ENCODE results near the gene JAK2. TPM values are rescaled to one million over a fixed set of nuclear protein-coding genes. Genes with fewer than 3 reads are reported as not detected.
A peak's percentile ranks its signal among the peaks of the same experiment; 100 is the strongest.

Gene JAK2
- 9.7 and 10.3 TPM in 2 replicates for total RNA-seq
- 1.6 and 2.1 TPM in 2 replicates for polyA plus RNA-seq
- polyA plus RNA-seq (2011; cell fraction: cytosol; rRNA removed) = 2.1 and 2.7 TPM in 2 replicates
- 6.6 and 7.7 TPM in 2 replicates for polyA plus RNA-seq (2011; cell fraction: nucleus; rRNA removed)
- 5.3 and 6.2 TPM in 2 replicates for polyA plus RNA-seq (2012)
- 9.5 and 11.0 TPM in 2 replicates for polyA minus RNA-seq
- polyA minus RNA-seq (2011; cell fraction: cytosol; rRNA and poly(A)+ RNA removed) = 4.8 TPM
- polyA minus RNA-seq (2011; cell fraction: nucleus; rRNA and poly(A)+ RNA removed) = 24.3 and 35.7 TPM in 2 replicates
- Bru-seq, nascent RNA = percentile 76 among the genes with signal in this experiment
- percentile 59 among the genes with signal in this experiment for BruChase-seq, experiment 1, labeled RNA remaining after a 6-hour chase
- percentile 67 among the genes with signal in this experiment for BruChase-seq, experiment 2, labeled RNA remaining after a 2-hour chase
- long read RNA-seq, full-length matches to known transcripts = 5 of 13 reads
- long read RNA-seq, partial matches to known transcripts = 2 of 13 reads
- long read RNA-seq, other reads (novel, unspliced or antisense) = 6 of 13 reads

- Histone ChIP-seq H3K9me3 (replicated peaks; ENCODE audit: control insufficient read depth, insufficient read depth, low read length) (no peaks in the 10 kb centered on the region), H2AFZ (ENCODE audit: low read depth, low read length) (peak within 1 kb of the TSS; percentile 93), H3K79me2 (ENCODE audit: control insufficient read depth, insufficient read depth, low read length) (peaks cover 30% of the 10 kb centered on the region), H3K4me1 (ENCODE audit: control insufficient read depth, extremely low read depth, insufficient read depth, low read length) (peaks cover 36% of the 10 kb centered on the region), H3K36me3 (ENCODE audit: control insufficient read depth in 2 of 2, extremely low read depth in 1 of 2, insufficient read depth in 2 of 2, low read length in 2 of 2) (no peaks in the 10 kb centered on the region), H3K27ac (ENCODE audit: insufficient read depth, low read depth, low read length) (peak within 1 kb of the TSS; percentile 90), H3K4me2 (ENCODE audit: insufficient read depth, low read length) (peak within 1 kb of the TSS; percentile 99), H3K27me3 (ENCODE audit: control insufficient read depth in 2 of 2, insufficient read depth in 2 of 2, low read length in 2 of 2) (no peaks in the 10 kb centered on the region), H4K20me1 (replicated peaks; ENCODE audit: control insufficient read depth, extremely low read depth, insufficient read depth, low read length) (no peaks in the 10 kb centered on the region), H3K4me3 (replicated peaks in 1 of 3; ENCODE audit: insufficient read depth in 1 of 3, low read depth in 1 of 3, low read length in 3 of 3) (peak within 1 kb of the TSS; percentile 63 to 86 (median 79)), H3K9ac (replicated peaks; ENCODE audit: extremely low read depth, insufficient read depth, low read length) (peak within 1 kb of the TSS; percentile 86), H3K9me1 (replicated peaks; ENCODE audit: control insufficient read depth, extremely low read depth, insufficient read depth, low read length) (no peaks in the 10 kb centered on the region)
- POLR2A ChIA-PET = interaction anchor here (0.6 to 1.3 kb wide), 6 partner anchors 62 to 545 kb away, joined by 3 to 5 read pairs (median 4); partner anchors contain the start of genes CD274 and RCL1
- BruUV-seq (replicated peaks) = no TSS peak
- peak; percentile 96 for DNase-seq (ENCODE audit: low read depth, low spot score)
- CTCF ChIA-PET = interaction anchor here (0.9 to 6.7 kb wide), 9 partner anchors 46 to 616 kb away, joined by 3 to 215 read pairs (median 5); partner anchors contain the start of gene RCL1
- TF ChIP-seq MYC (IDR thresholded peaks at IDR 0.05; ENCODE audit: low read depth, low read length) (peak; percentile 1), MAX (IDR thresholded peaks at IDR 0.05; ENCODE audit: insufficient read depth, insufficient read length) (no peak), POLR2A (IDR thresholded peaks at IDR 0.05; ENCODE audit: low read depth, low read length) (peak; percentile 76), CTCF (IDR thresholded peaks at IDR 0.05; ENCODE audit: extremely low read depth in 1 of 2, insufficient read depth in 1 of 2, low read depth in 1 of 2, low read length in 2 of 2) (peak; percentile 23 to 61), FOS (IDR thresholded peaks at IDR 0.05; ENCODE audit: borderline replicate concordance, insufficient read depth, low read length) (peak; percentile 90), GATA2 (IDR thresholded peaks at IDR 0.05; ENCODE audit: insufficient read depth, insufficient read length, low read depth, low read length) (no peak), EZH2 (IDR thresholded peaks at IDR 0.05; ENCODE audit: borderline replicate concordance, low read depth, low read length, severe bottlenecking) (no peak), JUN (IDR thresholded peaks at IDR 0.05; ENCODE audit: borderline replicate concordance, insufficient read depth, insufficient read length, low read depth) (peak; percentile 27), POLR2AphosphoS5 (IDR thresholded peaks at IDR 0.05; ENCODE audit: insufficient read depth, low read depth, low read length) (peak; percentile 59)
- intact Hi-C loops (cut with micrococcal nuclease) = loop anchor here (1.0 to 5.0 kb wide), 6 partner anchors 84 to 607 kb away; partner anchors contain the start of gene RCL1
- dilution Hi-C loops (cut with MboI; ENCODE audit: extremely low pct_ligation_motif_present, low sequenced_read_pairs) = no loop called here
- peak; percentile 48 for FAIRE-seq
These were observed at the start of gene JAK2 for GRCh38 chr9:4984621-4985385. Gene JAK2 (plus strand): TSS chr9:4985272. CDS start chr9:5021988, 36,716 bp downstream.
